ENCODE measurements around the gene LONP1.

The LONP1 gene

DNA sequence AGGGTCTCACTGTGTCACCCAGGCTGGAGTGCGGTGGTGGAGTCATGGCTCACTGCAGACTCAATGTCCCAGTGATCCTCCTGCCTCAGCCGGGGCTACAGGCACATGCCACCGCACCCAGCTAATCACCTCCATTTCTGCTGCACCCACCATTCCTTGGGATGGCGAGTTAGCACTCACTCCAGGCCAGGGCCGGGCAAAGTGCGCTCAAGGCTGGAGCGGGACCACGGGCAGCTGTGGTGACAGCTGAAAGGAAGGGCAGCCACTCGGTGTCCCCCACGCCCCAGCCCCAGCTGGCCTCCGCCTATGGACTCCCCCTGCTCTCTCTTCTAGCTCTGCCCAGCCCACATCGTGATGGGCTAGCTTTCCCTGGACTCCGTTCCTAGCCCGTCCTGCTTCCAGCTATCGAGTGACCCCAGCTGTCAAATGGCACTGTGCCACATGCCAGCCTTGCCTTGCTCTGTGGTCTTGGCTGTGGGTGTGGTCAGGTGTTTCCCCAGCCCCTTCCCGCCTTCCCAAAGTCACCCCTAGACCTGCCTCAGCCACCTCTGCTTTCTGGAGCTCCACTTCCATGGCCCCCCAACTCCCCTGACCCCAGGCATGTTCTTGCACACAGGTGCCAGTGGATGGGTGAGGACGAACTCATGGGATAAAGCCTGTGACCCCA lies 43.7 kb downstream of the LONP1 start:
- Histone ChIP-seq H3K4me3 (ENCODE audit: low read depth, low read length) (no peak overlapping the region), H3K4me1 (no peaks in the 10 kb centered on the region), H3K36me3 (peaks cover 10% of the 10 kb centered on the region), H3K9me3 (no peaks in the 10 kb centered on the region), H3K27me3 (no peaks in the 10 kb centered on the region)
- no peak for TF ChIP-seq CTCF (IDR thresholded peaks at IDR 0.05; ENCODE audit: low read depth, low read length)
- DNase-seq: no peak

GRCh38 chr19:5674714-5675113 lies 45.2 kb downstream of the LONP1 start:
- Histone ChIP-seq H3K36me3 (peaks cover 17% of the 10 kb centered on the region), H3K9me3 (no peaks in the 10 kb centered on the region), H3K4me1 (no peaks in the 10 kb centered on the region), H3K4me3 (ENCODE audit: low read depth, low read length) (no peak overlapping the region), H3K27me3 (no peaks in the 10 kb centered on the region)
- no peak for TF ChIP-seq CTCF (IDR thresholded peaks at IDR 0.05; ENCODE audit: low read depth, low read length)
- DNase-seq: no peak

DNA sequence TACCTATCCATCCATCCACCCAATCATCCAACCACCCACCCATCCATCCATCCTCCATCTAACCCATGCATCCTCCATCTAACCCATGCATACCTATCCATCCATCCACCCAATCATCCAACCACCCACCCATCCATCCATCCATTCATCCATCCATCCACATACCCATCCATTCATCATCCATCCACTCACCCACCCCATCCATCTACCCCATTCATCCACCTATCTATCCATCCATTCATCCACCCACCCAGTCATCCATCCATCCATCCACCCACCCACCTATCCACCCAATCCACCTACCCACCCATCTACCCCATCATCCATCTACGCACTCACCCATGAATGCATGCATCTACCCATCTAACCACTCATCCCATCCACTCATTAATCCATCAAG lies 46.2 kb downstream of the LONP1 start:
- DNase-seq: no peak
- Histone ChIP-seq H3K4me3 (ENCODE audit: low read depth, low read length) (no peak overlapping the region), H3K27me3 (no peaks in the 10 kb centered on the region), H3K36me3 (peaks cover 27% of the 10 kb centered on the region), H3K9me3 (no peaks in the 10 kb centered on the region), H3K4me1 (no peaks in the 10 kb centered on the region)
- no peak for TF ChIP-seq CTCF (IDR thresholded peaks at IDR 0.05; ENCODE audit: low read depth, low read length)

- DNase-seq: no peak
- Histone ChIP-seq H3K4me1 (no peaks in the 10 kb centered on the region), H3K4me3 (ENCODE audit: low read depth, low read length) (no peak overlapping the region), H3K9me3 (no peaks in the 10 kb centered on the region), H3K36me3 (peaks cover 31% of the 10 kb centered on the region), H3K27me3 (no peaks in the 10 kb centered on the region)
- TF ChIP-seq CTCF (IDR thresholded peaks at IDR 0.05; ENCODE audit: low read depth, low read length): no peak
These were observed 47.1 kb downstream of the LONP1 start for GRCh38 chr19:5672708-5673459.

GRCh38 chr19:5671600-5671999 lies 48.3 kb downstream of the LONP1 start:
- TF ChIP-seq CTCF (IDR thresholded peaks at IDR 0.05; ENCODE audit: low read depth, low read length): no peak
- H3K27me3 ChIP-seq: no peaks in the 10 kb centered on the region
- H3K36me3 ChIP-seq: peaks cover 44% of the 10 kb centered on the region
- no peaks in the 10 kb centered on the region for H3K9me3 ChIP-seq
- H3K4me1 ChIP-seq: no peaks in the 10 kb centered on the region
- no peak for DNase-seq
- no peak overlapping the region for H3K4me3 ChIP-seq (ENCODE audit: low read depth, low read length)

DNA sequence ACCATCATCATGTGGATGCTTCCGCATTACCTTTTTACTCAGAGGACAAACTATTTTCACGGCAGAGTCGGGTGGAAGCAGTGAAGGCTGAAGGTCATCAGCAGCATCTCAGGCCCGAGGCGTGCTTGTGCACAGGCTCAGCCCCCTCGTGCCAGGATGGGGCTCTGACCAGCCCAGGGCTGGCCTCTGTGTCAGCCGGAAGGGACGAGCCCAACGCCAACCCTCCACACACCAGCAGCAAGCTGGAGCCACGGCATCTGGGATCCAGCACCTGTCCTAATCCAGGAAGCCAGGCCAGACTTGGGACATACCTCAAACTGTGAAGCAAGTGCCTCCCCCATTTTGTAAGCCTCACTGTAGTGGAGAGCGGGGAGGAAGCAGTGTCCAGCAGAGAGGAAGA lies 50.7 kb downstream of the LONP1 start:
- no peaks in the 10 kb centered on the region for H3K27me3 ChIP-seq
- peaks cover 68% of the 10 kb centered on the region for H3K36me3 ChIP-seq
- no peak overlapping the region for H3K4me3 ChIP-seq (ENCODE audit: low read depth, low read length)
- H3K4me1 ChIP-seq: no peaks in the 10 kb centered on the region
- DNase-seq: no peak
- H3K9me3 ChIP-seq: no peaks in the 10 kb centered on the region
- TF ChIP-seq CTCF (IDR thresholded peaks at IDR 0.05; ENCODE audit: low read depth, low read length): no peak
